ENCODE data around the gene CEP19. TPM values are rescaled to one million over a fixed set of nuclear protein-coding genes. Genes with fewer than 3 reads are reported as not detected.
"Not testable (repeated sequence)": the region's sequence is repeated elsewhere in the genome, so short reads cannot be mapped to it uniquely, and the experiment has no call there.

The CEP19 gene
- total RNA-seq (2014; rRNA removed): 4.4 and 4.5 TPM in 2 replicates
- polyA plus RNA-seq (2012): 1.7 TPM

- DNase-seq (ENCODE audit: low read depth): peak; percentile 83
Observed at GRCh38 chr3:196711838-196712513, at the start of gene CEP19, which contains the start of gene PIGX. Gene CEP19, minus strand, starts transcription at chr3:196712250. Its CDS starts 3,593 bp downstream, at chr3:196708657. Gene PIGX, plus strand, starts transcription at chr3:196712377.

DNA sequence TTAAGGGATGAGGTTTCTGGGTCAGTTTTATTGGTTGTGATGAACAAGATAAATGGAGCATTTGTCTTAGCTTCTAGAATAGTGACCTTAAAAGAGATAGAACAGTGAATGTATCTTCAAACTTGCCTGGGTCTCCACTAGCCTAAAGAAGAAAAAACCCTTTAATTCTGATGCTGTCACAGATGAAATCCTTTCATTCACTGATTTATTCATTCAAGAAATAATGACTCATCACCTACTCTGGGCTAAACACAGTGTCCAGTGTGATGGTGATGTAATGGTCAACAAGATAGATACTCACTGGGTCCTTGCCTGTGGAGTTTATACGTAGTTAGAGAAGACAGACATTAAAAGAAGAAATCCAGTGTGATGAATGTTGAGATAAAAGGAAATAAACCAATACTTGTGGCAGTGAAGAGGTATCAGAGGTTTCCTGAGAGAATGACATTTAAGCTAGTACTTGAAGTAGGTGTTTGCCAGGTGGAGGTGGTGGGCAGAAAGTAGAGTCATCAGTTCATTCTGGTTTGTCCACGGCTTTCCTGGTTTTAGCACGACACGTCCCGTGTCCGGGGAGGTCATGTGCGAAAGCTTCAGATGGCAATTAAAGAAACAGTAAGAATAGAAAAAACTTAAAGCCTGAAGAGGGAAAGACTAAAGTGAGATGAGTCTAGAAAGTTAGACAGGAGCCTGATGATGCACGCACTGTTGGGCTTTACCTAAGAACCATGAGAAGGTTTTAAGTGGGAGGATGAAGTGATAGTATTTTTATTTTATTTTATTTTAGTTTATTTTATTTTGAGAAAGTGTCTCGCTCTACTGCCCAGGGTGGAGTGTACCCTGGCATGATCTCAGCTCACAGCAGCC is 46.1 kb upstream of the CEP19 start:
- peak; percentile 75 for DNase-seq (ENCODE audit: low read depth)

DNA sequence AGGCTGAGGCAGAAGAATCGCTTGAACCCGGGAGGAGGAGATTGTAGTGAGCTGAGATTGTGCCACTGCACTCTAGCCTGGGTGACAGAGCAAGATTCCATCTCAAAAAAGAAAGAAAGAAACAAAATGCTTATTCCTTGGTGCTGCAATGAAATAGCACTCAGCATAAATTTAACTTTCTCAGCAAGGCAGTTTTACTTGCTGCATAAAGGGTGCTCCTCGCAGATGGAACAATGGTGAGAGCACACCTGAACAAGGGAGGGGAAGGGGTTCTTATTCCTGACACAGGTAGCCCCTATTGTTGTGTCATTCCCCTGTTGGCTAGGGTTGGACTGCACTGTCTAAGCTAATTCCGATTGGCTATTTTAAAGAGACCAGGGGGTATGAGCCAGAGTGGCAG is 44.7 kb upstream of the CEP19 start:
- no peak for DNase-seq (ENCODE audit: low read depth)

DNA sequence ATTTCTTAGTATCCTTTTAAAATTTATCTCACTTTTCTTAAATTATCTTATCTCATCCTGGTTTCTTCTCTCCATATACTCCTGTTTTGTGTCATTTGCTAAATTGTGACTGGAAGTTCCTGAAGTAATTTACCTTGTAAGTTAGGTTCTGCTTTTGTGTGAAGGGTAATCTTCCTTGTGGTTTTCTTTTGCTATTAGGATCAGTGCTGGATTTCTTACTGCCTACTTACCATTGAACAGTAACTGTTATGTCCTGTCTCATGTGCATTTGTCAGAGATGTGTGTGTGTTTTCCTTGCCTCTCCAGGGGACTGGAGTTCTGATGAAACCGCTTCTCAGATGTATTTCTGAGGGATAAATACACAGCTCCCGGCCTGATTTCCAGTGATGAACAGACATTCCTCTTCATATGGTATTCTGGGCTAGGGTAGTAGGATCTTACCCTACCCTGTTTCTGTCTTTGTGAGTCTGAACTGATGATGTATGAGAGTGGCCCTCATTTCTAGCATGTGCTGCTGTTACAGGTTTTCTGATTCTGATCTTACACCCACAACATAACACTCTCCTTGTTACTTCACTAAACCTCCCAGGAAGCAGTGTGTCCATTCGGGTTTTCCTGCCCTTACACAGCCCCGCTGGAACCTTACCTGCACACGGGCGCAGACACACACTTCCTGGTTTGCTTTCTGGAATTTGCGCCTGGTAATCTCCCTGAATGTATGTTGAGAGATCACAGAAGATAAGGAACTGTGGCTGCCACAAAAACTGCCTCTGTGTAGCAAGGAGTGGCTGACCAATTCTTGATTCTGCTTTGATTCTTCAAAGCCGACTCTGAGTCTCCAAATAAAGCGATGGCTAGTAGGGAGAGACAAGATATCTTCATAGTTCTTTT is 42.3 kb upstream of the CEP19 start:
- DNase-seq (ENCODE audit: low read depth): peak; percentile 19

GRCh38 chr3:196753201-196753600 is 41.2 kb upstream of the CEP19 start:
- DNase-seq (ENCODE audit: low read depth): no peak

- DNase-seq (ENCODE audit: low read depth): no peak
Observed at GRCh38 chr3:196749125-196749524, 37.1 kb upstream of the CEP19 start.

GRCh38 chr3:196743569-196743968 is 31.5 kb upstream of the CEP19 start:
- DNase-seq (ENCODE audit: low read depth): not testable (repeated sequence)

GRCh38 chr3:196741249-196741889 is 29.3 kb upstream of the CEP19 start:
- peak; percentile 2 for DNase-seq (ENCODE audit: low read depth)

DNA sequence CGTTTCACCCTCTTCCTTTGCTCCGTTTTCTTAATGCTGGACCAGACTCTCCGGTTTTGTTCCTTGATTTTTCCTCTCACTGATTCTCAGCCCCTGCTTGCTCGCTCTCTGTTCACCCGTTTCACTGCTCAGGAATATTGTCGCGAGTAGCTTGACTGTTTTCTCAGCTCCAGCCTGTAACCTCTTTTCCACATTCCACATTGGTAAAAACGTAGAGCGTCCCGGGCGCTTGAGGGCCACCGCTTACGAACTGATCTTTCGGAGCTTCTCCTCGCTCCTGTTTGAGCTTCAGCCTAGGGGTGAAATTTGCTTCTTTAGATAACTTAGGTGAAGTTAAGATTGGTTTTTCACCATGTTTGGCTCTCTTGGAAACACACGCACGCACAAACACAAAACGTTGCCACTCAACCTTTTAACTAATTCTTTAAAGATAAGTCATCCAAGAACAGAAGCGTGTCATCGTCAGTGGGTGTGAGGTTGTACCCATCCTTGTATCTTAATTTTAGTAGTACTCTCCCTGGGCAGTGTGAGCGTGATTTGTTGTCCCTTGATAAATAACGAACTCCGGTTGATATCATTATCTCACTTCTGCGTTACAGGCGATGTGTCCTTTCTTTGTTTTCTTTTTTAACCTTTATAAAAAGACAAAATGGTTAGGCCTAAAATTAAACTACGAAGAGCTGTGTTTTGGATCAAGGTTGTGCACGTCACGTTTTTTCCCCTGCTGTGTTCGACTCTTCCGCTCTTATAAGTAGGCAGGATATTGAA is 28.6 kb upstream of the CEP19 start:
- peak; percentile 60 for DNase-seq (ENCODE audit: low read depth)

- DNase-seq (ENCODE audit: low read depth): peak; percentile 84
Observed at GRCh38 chr3:196739671-196740480, 27.8 kb upstream of the CEP19 start, which contains the start of gene PAK2. Gene PAK2, plus strand, starts transcription at chr3:196739857. Its CDS starts 42,790 bp downstream, at chr3:196782647.

DNA sequence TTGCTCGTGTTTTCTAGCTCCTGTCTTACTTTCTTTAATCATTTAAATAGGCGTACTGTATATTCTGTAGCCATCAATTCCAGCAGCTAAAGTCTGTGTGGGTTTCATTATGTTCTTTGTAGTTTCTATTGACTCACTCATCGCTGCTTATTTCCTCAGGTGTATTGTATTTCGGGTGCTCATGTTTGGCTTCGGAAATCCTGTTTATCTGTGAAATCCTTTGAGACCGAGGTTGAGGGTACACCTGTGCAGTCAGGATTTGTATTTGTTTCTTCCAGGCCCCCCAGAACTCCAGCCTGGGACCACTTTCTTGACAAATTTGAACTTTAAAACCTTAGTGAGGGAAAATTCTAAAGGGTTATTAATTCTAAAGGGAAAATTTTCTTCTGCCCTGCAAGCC is 25.6 kb upstream of the CEP19 start:
- DNase-seq (ENCODE audit: low read depth): no peak

- DNase-seq (ENCODE audit: low read depth): no peak
Observed at GRCh38 chr3:196736670-196737374, 24.8 kb upstream of the CEP19 start.

DNA sequence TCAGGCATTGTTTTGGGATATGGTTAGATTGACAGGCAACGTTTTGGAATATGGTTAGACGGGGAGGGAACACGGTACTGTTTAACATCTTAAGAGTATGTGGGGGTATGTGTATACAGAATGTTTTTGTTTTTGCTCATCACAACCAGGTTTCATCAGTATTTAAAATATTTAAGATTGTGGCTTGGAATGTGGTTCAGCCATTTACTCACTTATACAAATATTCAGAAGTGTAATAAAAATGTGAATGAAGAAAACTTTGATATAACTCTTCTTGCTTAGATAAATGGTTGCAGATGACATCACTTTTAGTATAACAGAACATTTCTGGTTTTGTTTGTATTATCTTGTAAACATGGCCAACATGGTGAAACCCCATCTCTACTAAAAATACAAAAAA is 23.7 kb upstream of the CEP19 start:
- DNase-seq (ENCODE audit: low read depth): peak; percentile 3

DNA sequence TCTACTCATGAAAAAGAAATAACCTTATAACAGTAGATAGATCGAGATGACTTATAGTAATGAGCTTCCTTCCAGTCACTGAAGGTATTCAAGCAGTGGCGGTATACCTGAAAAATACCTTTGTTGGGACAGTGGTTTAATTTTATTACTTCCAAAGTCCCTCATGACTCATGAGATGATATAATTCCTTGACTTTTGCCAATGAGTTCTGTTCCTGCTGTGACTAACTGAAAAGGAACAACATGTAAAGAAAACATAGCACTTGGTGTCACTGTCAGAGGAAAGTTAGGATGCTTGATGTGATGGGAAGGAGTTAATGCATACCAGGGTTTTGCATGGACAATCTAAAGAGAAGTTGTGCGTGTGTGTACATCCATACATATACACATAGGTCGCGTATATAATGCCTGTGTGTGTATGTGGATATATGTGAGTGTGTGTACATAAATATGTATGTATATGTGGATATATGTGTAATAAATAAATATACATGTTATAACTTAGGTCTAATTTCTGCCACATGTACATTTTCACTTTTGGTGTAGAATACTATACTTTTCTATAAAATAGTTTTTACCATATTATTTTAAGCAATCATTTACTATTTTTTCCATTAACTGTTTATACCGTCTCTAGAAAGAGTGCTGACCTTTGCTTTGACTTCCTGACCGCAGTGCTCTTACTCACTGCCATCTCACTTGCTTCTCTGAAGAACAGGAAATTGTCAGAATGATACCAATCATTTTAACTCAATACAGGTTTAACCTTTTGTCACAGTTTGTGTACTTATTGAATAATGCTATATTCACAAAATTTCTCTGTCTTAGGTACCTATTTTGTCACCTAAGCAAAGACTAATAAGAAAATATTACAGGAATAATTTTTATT is 15.0 kb upstream of the CEP19 start:
- DNase-seq (ENCODE audit: low read depth): peak; percentile 33

DNA sequence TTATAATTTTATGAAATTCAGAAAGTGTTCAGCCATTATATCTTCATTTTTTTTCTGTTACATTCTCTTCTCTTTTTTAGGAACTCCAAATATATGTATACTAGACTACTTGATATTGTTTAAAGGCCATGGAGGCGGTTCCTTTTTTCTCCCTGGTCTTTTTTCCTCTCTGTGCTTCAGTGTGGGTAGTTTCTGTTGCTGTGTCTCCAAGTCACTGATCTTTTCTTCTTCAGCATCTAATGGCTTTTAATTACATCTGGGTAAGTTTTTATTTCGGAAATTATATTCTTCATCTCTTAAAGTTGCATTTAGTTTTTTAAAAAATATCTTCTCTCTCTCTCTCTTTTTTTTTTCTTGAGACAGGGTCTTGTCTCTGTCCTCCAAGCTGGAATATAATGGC is 9.0 kb upstream of the CEP19 start:
- DNase-seq (ENCODE audit: low read depth): no peak

DNA sequence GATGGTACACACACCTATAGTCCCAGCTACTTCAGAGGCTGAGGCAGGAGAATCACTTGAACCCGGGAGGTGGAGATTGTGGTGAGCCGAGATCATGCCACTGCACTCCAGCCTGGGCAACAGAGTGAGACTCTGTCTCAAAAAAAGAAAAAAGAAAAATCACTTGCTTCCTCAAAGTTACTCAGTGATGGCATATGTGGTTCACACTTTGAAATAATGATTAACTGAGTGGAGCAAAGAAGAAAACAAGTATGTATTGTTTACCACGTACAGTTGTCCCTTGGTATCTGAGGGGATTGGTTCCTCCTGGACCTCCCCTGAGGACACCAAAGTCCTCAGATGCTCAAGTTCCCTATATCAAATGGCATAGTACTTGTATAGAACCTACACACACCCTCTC is 5.1 kb upstream of the CEP19 start:
- DNase-seq (ENCODE audit: low read depth): not testable (repeated sequence)

GRCh38 chr3:196712514-196713413 is 714 bp upstream of the CEP19 start:
- peak; percentile 52 for DNase-seq (ENCODE audit: low read depth)
